Measurements from ENCODE around the gene GTSE1.

Gene GTSE1

GRCh38 chr22:46273432-46274148 is 23.1 kb upstream of the GTSE1 start:
- no peak for DNase-seq (ENCODE audit: low spot score)

GRCh38 chr22:46274381-46274780 is 22.3 kb upstream of the GTSE1 start:
- no peak for DNase-seq (ENCODE audit: low spot score)

- DNase-seq (ENCODE audit: low spot score): no peak
These were observed 21.1 kb upstream of the GTSE1 start for GRCh38 chr22:46275455-46276122.

GRCh38 chr22:46276563-46276962 is 20.1 kb upstream of the GTSE1 start:
- DNase-seq (ENCODE audit: low spot score): no peak

GRCh38 chr22:46278656-46279645 is 17.7 kb upstream of the GTSE1 start:
- DNase-seq (ENCODE audit: low spot score): no peak

- no peak for DNase-seq (ENCODE audit: low spot score)
These were observed 16.4 kb upstream of the GTSE1 start for GRCh38 chr22:46280063-46280817.

- DNase-seq (ENCODE audit: low spot score): no peak
These were observed 15.6 kb upstream of the GTSE1 start for GRCh38 chr22:46280999-46281623.

GRCh38 chr22:46281866-46282678 is 14.6 kb upstream of the GTSE1 start:
- no peak for DNase-seq (ENCODE audit: low spot score)

- DNase-seq (ENCODE audit: low spot score): no peak
These were observed 10.7 kb upstream of the GTSE1 start for GRCh38 chr22:46286006-46286405.

GRCh38 chr22:46286941-46287872 is 9.5 kb upstream of the GTSE1 start:
- DNase-seq (ENCODE audit: low spot score): no peak

GRCh38 chr22:46287873-46288751 is 8.6 kb upstream of the GTSE1 start:
- no peak for DNase-seq (ENCODE audit: low spot score)

GRCh38 chr22:46288846-46289243 is 7.8 kb upstream of the GTSE1 start:
- DNase-seq (ENCODE audit: low spot score): no peak

- DNase-seq (ENCODE audit: low spot score): no peak
These were observed 7.3 kb upstream of the GTSE1 start for GRCh38 chr22:46289244-46289891.

GRCh38 chr22:46290121-46290842 is 6.4 kb upstream of the GTSE1 start:
- DNase-seq (ENCODE audit: low spot score): no peak

- no peak for DNase-seq (ENCODE audit: low spot score)
These were observed 5.6 kb upstream of the GTSE1 start for GRCh38 chr22:46290843-46291785.

GRCh38 chr22:46292173-46292572 is 4.5 kb upstream of the GTSE1 start:
- DNase-seq (ENCODE audit: low spot score): no peak

Measured in SK-N-DZ (cell line).